HG02973 (cell line): ENCODE measurements around the gene PPBP.
"Not testable (repeated sequence)": the region's sequence is repeated elsewhere in the genome, so short reads cannot be mapped to it uniquely, and the experiment has no call there.

Experiments
- ATAC-seq: cut with Tn5 transposase; IDR thresholded peaks from one replicate; pipeline ENCODE4 v1.9.1; 2021; ENCODE audit warnings: moderate library complexity; ENCODE audit not compliant: unreplicated experiment

Gene PPBP

DNA sequence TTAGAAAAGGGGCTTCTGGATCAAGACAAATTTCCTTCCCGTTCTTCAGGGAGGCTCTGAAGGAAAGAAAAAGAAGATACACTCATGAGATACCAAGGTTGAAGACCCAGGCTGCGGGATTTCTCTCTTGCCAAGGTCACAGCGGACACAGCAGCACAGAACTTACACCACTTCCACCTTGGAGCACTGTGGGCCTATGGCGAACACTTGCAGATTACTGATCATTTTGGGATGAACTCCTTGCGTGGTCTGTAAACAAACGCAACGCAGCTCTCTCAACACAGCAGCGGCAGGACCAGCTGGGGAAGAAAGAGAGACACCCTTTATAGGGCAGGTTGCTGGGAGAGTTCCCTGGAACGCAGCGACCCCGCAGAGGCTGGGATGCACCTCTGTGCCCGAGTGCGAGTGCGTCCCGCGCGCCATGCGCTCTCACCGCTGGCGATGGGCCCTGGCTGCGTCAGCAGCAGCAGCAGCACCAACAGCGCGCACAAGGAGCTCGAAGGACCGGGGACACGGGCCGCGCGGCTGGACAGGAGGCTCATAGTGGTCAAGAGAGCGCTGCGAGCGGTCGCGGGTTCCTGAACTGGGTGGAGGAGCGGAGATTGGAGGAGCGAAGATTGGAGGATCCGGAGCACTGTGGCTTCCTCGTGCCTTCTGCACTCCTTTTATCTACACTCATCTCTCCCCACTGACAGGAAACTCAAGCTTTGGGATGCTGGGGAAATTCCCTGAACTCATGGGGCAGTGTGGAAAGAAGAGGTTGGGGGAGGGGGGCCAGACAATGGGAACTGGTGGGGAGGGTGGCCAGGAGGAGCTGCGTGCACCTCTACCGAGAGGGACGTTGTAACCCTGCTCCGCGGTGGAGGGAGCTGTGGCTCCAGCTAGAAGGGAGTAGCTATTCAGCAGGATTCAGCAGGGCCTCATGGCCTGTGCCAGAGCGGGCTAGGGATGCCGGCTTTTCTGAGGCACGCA, 10.3 kb upstream of the PPBP start, which contains the start of gene CXCL5:
Gene CXCL5 (minus strand): TSS at position 638 of the 972 bp plus-strand sequence. CDS start 96 bp downstream, at position 542.
- no peak for ATAC-seq

DNA sequence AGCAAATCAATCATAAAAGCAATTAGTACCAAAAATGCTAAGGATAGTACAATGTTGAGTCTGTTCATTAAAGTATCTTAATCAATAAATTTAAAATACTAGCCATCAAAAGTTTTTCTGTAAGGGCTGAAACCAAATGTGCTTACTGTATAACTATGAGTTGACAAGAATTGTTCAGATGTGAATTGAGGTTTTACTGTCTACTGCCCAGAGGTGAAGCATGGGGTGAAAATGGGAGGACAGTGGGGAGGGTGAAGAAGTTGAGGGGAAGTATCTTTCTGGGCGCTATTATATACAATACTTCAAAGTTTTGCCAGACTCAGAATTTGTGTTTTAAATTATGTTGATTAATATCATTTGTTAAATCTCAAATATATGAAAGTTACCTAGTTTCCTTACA, 4.1 kb upstream of the PPBP start:
- no peak for ATAC-seq

DNA sequence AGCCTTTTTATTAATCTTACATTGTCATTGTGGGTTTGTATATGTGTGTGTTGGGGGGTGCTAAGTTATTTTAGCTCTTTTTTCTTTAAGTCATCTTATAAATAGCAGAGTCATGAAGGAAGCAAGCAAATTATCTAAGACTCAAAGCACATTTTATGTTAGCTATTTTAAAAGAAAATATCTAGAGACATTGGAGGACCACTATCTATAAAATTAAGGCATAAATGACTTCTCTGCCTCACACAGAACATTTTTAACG, 3.7 kb upstream of the PPBP start:
- no peak for ATAC-seq

DNA sequence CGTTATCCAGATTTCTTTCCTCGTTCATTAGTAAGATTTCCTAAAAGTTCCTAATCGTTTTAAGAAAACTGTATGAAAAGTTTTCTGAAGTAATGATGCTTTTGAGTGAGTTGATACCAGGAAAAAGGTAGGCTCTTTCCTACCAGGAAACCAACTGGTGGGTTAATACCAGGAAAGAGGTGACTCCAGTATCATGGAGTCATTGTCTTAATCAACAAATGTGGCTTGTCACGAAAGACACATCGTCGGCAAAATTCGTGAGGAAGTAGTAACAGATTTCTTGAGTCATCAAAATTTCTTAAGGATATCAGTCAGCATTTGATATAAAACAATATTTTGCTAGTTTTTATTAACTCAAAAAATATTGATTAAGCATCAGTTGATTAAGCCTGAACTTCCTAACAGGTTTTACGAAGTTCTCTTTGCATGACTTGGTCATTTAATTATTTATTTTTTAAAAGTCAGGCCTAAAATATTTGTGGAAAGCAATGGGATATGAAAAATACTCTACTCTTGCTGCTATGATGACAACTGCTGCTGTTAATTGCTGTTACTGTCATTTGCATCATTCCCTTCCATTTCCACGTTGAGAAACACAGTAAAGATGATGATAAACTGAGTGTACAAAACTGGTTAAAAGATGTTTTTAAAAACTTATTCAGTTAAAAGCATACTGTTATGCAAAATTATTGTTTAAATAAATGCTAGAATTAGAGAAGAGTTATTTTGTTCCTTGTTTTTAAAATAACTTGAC, 3.2 kb upstream of the PPBP start:
- no peak for ATAC-seq

DNA sequence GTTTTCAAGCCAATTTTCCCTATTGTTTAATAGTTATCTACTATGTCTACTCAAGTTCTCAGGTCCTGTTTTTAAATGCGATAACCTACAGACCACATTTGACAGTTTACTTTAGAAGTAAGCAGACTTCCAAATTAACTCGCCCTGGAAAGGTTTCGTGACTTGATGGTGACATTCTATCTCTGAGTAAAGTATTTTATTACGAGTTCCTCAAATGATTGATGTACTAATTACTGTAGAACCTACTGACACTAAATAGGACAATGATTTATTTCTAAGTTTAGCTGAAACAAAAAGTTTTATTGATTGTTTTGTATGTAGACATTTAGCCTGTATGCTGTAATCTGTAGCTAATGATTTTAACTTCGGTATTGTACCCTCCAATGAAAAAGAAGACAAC, 1.9 kb upstream of the PPBP start:
- no peak for ATAC-seq

DNA sequence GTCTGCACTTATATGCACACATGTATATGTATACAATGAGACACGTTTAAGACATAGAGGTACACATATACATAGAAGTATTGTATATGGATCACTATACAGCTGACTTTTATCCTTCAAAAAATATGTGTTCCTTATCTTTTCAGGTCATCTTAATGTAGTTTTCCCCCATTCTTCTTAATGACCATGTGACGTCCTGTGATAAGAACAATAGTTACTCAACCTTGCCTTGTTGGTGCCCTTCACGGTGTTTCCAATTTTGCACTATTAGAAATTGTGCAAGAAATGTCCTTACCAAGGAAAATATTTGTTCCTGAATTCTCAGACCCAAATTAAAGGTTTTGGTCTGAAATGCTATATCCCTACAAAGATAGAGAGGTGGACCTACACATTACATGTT, 1.0 kb upstream of the PPBP start:
- ATAC-seq, result no peak

DNA sequence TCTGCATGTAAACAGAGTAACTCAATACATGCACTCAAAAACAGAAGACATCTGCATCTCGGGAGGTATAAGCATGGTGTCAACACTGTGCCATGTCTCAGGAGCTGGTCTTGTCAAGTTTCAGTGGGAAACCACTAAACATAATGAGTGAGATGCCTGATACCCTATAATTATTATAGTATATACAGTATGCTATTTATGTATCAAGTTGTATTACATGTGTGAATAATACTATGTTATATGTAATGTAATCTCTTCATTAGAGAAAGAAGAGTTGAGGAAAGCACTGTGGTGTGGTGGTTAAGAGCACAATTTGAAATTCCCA, 2.5 kb downstream of the PPBP start:
- ATAC-seq, result no peak

DNA sequence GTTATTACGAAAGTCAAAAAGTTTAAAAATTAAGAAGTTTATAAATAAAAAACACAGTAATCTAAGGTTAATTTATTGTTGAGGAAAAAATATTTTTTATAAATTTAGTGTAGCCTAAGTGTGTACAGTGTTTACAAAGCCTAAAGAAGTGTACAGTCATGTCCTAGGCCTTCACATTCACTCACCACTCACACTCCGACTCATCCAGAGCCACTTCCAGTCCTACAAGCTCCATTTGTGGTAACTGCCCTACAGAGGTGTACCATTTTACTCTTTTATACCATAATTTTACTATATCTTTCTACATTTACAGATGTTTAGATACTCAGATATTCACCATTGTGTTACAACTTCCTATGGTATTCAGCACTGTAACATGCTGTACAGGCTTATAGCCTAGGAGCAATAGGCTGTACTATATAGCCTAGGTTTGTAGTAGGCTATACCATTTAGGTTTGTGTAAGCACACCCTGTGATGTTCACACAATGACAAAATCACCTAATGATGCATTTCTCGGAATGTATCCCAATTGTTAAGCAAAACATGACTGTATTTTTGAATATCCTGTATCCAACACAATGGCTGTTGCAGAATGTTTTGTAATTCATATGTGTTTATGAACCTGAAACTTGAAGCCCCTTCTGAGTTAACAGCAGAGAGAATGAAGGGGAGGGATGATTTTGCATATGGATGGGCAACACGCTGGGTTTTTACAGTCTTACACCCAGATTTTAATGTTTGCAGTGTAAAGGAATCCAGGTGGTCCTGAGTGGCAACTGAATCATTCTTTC, 3.1 kb downstream of the PPBP start:
- ATAC-seq, result no peak

DNA sequence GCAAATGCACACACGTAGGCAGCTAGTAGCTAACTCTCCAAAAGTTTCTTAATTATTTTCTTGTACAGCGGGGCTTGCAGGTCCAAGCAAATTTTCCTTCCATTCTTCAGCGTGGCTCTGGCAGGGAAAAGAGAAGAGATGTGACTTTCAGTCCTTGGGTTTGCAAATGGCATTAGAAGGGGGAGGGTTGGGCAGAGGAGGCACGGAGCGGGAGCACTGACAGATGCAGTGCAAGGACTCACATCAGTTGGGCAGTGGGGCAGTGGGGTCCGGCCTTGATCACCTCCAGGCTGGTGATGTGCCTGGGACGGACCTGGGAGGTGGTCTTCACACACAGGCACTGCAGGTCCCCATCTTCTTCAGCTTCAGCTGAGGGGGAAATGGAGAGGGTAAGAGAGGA, 6.8 kb downstream of the PPBP start:
- ATAC-seq, result not testable (repeated sequence)

DNA sequence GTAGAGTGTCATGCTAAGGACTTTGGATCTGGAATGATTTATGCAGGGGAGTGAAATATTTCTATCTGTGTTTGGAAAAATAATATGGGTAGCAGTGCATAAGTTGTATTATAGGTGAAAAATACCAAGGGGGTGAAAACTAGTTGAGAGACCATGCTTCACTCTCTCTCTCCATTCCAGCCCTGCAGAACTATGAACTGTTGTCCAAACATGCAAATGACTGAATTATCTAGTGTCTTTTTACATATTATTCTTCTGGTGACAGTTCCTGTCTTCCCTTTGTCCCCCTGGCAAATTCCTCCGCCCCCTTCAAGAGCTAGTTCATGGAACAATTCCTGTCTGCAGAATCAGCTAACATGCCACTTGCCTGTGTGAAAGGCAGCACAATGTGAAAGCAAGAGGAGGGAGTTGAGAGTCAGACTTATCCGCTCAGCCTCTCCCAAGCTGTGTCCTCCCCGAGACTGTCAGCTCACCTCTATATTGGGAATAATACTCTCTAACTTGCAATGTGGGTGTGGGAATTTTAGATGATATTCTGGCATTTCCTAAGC, 8.5 kb downstream of the PPBP start:
- no peak for ATAC-seq

DNA sequence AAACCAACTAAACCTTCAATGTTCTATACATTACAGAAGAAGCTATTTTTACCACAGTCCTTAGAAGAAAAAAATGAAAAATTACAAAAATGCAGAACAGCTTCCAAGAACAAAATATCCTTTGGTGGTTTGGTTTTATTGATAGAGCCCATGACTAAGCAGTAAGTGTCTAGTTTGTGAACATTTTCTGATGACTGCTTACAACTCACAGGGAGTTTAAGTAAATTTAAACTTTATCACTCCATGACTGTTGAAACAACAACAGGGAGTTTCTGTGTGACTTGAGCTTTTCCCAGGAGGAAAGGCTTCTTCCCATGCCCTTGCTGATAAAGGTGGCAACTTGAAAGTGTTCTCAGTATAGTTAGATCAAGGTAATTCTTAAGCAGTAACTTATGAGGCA, 9.1 kb downstream of the PPBP start:
- ATAC-seq, result no peak

DNA sequence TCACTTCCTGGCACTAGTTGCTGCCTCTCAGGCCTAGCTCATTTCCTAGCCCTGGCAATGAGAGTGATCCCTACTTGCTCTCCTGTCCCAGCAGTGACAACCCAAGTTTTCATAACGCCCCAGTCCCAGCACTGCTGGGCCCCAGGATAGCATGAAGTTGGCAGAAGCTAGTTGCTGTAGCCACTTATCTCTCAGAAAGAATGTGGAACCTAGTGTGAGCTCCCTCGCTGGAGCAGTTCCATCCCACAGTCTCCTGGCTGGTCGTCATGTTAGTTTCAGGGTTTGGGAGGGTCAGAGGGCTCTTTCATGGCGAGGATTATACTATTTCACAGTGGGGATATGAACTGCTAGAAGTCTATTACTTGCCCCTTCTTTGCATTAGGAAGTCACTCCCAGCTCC, 11.3 kb downstream of the PPBP start:
- ATAC-seq, result no peak

DNA sequence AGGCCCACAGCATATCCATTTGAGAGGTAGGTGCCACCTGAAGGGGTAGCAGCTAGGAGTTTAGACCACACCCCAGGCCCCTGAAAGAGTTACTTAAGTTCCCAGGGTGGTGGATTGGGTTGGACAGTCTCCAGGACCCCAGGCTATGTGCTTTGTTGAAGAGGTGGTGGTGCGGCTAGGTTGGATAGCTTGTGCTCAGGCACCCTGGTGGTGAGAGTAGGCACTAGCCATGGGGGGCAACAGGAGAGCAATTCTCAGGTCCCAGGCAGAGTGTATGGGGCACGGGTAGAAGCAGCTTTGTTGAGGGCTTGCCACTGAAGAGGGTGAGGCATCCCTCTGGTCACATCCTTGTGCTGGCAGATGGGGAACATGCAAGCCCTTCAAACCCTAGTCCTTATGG, 11.8 kb downstream of the PPBP start:
- no peak for ATAC-seq

DNA sequence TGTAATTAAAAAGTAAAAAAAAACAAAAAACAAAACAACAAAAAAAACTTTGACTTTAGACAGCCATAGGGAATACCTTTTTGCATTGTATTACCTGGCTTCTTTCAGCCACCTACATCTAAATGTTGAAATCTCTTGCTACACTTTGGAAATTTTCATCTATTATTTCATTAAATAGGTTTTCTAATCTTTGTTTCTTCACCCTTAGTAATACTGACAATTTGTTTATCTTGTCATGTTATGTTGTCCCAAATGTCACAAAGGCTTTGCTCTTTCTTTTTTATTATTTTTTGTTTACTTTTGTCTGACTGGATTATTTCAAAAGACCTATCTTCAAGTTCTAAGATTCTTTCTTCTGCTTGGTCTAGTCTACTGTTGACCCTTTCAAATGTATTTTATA, 13.6 kb downstream of the PPBP start:
- no peak for ATAC-seq

DNA sequence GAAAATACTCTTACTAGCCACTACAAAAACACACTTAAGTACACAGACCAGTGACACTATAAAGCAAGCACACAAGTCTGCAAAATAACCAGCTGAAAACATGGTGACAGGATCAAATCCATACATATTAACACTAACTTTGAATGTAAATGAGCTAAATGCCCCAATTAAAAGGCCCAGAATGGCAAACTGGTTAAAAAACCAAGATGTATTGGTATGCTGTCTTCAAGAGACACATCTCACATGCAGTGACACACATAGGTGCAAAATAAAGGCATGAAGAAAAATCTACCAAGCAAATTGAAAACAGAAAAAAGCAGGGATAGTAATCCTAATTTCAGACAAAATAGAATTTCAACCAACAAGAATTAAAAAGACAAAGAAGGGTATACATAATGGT, 17.0 kb downstream of the PPBP start:
- no peak for ATAC-seq

DNA sequence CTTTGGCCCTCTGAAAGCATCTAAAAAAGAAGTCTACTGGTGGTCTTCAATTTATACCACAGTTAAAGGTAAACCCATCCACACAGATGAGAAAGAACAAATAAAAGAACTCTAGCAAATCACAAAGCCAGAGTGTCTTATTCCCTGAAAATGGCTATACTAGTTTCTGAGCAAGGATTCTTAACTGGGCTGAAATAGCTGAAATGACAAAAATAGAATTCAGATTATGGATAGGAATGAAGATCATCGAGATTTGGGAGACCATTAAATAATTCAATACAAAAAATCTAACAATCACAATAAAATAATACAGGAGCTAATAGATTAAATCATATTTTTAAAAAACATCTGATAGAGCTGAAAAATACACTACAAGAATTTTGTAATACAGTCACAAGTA, 18.0 kb downstream of the PPBP start:
- no peak for ATAC-seq

DNA sequence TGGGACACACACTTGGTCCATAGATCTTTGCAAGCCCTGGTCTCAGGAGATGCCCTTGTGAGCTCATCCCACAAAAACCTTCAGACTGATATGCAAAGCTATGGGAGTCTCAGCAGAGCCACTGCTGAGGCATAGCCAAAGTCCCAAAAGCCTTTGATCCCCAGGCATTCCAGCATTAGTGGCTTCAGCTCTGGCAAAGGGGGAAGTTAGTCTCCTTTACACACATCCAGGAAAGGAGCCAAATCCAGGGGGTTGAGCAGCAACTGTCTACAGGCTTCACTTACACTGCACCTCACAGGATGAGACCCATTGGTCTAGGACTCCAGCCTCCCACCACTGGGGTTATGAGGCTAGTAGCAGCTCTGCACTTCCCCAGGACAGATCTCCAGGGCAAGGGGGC, 20.1 kb downstream of the PPBP start:
- no peak for ATAC-seq

DNA sequence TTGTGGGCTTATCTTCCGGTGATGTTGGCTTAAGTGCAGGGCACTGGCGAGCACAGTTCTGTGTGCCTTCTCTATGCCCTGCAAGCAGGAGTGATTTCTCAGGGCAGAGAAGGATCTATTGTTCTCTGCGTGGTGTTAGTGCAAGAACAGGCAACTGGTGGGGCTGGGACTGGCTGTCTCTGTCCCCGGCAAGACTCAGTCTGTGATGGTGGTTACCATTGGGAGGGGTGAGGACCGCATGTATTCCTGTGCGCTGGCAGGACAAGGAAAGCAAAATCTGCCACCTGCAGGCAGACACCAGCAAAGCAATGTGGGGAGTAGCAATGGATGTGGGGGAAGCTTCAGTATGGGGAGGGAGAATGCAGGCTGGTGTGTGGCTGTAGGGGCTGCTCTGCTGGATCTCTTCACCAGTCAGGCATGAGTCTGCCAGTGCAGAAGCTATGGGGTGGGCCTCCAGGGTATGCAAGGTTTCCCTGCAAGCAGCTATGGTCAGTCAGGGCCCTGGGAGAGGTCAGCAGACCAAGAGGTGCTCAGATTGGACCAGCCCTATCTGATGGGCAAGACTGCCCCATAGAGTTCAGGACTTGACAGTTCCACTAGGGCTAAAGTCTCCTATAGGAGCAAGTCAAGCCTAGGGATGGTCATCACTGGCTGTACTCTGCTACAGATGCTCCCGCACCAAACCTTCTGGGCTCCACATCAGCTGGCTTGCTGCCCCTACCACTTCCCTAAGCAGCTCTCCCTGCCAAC, 23.0 kb downstream of the PPBP start:
- ATAC-seq, result no peak

DNA sequence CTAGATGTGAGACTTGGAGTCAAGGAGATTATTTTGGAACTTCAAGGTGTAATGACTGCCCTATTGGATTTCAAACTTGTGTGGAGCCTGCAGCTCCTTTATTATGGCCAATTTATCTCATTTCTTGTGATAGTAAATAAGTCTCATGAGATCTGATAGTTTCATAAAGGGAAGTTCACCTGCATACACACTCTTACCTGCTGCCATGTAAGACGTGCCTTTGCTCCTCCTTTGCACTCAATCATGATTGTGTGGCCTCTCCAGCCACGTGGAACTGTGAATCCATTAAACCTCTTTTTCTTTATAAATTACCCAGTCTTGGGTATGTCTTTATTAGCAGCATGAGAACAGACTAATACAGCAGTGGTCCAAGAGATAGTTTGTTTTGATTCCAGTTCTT, 25.3 kb downstream of the PPBP start:
- ATAC-seq, result no peak

DNA sequence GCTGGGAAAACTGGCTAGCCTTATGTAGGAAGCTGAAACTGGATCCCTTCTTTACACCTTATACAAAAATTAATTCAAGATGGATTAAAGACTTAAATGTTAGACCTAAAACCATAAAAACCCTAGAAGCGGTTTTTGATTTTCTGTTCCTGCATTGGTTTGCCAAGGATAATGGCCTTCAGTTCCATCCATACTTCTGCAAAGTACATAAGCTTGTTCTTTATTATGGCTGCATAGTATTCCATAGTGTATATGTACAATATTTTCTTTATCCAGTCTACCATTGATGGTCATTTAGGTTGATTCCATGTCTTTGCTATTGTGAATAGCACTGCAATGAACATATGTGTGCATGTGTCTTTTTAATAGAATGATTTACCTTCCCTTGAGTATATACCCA, 28.9 kb downstream of the PPBP start:
- not testable (repeated sequence) for ATAC-seq

DNA sequence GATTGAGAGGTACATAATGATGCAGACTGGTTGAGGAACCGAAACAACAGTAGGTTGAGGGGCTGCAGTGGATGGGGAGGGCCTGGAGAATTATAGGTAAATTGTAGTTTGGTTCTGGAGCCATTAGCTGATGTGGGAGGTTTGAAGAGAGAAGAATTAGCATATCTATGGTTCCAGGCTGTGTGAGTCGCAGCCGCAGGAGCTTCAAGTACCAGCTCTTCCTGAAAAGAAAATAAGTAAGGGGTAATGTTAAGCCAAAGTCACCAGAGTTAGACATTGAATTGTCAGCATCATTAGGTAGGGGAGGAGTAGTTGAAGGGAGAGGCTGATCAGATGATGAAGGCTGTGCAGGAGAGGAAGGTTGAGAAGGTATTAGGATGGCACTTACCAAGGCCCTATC, 35.6 kb downstream of the PPBP start:
- ATAC-seq, result no peak
